Smooth muscle cell (in vitro differentiated cells): ENCODE data around the gene SLC41A3. TPM values are rescaled to one million over a fixed set of nuclear protein-coding genes. Genes with fewer than 3 reads are reported as not detected.

Source experiments
- DNase-seq: peaks from one replicate; lab custom pipeline; 2025; ENCODE audit not compliant: unreplicated experiment; lab: John Stamatoyannopoulos, UW
- H2AFZ ChIP-seq: fragments of 200-600 bp; sonication (generic); 2 replicates; pipeline ENCODE4 v1.6.0; 2016; ENCODE audit warnings: antibody characterized with exemption, low read depth, mild to moderate bottlenecking
- H3F3A ChIP-seq: fragments of 200-600 bp; sonication (generic); 2 replicates; pipeline ENCODE4 v1.6.0; 2017; ENCODE audit warnings: antibody characterized with exemption, low read depth
- H3K27ac ChIP-seq: fragments of 200-600 bp; sonication (generic); 2 replicates; pipeline ENCODE4 v1.5.1; 2016; ENCODE audit warnings: low read depth, mild to moderate bottlenecking
- H3K27me3 ChIP-seq: fragments of 200-600 bp; sonication (generic); 2 replicates; pipeline ENCODE4 v1.6.1; 2016; ENCODE audit warnings: low read depth, mild to moderate bottlenecking
- H3K36me3 ChIP-seq: fragments of 200-600 bp; sonication (generic); 2 replicates; pipeline ENCODE4 v1.5.1; 2016; ENCODE audit warnings: low read depth
- H3K4me1 ChIP-seq: fragments of 200-600 bp; sonication (generic); 2 replicates; pipeline ENCODE4 v1.5.1; 2016; ENCODE audit warnings: low read depth
- H3K4me2 ChIP-seq: fragments of 200-600 bp; sonication (generic); 2 replicates; pipeline ENCODE4 v1.6.0; 2016; ENCODE audit warnings: mild to moderate bottlenecking
- H3K4me3 ChIP-seq: fragments of 200-600 bp; sonication (generic); 2 replicates; pipeline ENCODE4 v1.5.1; 2016; ENCODE audit warnings: mild to moderate bottlenecking
- H3K79me2 ChIP-seq: fragments of 200-600 bp; sonication (generic); 2 replicates; pipeline ENCODE4 v1.6.0; 2016; ENCODE audit warnings: low read depth, mild to moderate bottlenecking
- H3K9ac ChIP-seq: fragments of 200-600 bp; sonication (generic); 2 replicates; pipeline ENCODE4 v1.6.0; 2016; ENCODE audit warnings: low read depth
- H3K9me3 ChIP-seq: fragments of 200-600 bp; sonication (generic); replicated peaks from 2 replicates; pipeline ENCODE4 v1.5.1; 2016; ENCODE audit warnings: low read depth
- H4K20me1 ChIP-seq: fragments of 200-600 bp; sonication (generic); 2 replicates; pipeline ENCODE4 v1.6.0; 2016; ENCODE audit warnings: low read depth
- CTCF ChIP-seq: fragments of 200-600 bp; sonication (generic); IDR thresholded peaks from 2 replicates; pipeline ENCODE4 v1.5.1; 2017; ENCODE audit warnings: borderline replicate concordance, mild to moderate bottlenecking, antibody characterized with exemption; ENCODE audit not compliant: insufficient read depth, poor library complexity, severe bottlenecking
- WGBS: methylation state at CpG from one replicate; pipeline ENCODE4 v1.1.7; 2016; ENCODE audit warnings: low lambda C conversion rate; 5-methylcytosine and 5-hydroxymethylcytosine counted together
- polyA plus RNA-seq: library from polyadenylated mRNA; unstranded; fragments of >200 nt; fragmentation: Nextera tagmentation; extraction: Ambion mirVana; gene quantifications from 2 replicates; pipeline ENCODE4 v1.2.1, GENCODE V29; 2016
- total RNA-seq: library from RNA; depleted of rRNA; stranded (reverse); fragments of >200 nt; gene quantifications from 2 replicates; pipeline ENCODE4 v1.2.3, GENCODE V29; 2014

The SLC41A3 gene
- total and polyA plus RNA-seq, 2 experiments from 2014 or later: 20.7 to 23.9 TPM

- Histone ChIP-seq H3K4me1 (no peaks in the 10 kb centered on the region), H3K79me2 (no peaks in the 10 kb centered on the region), H3K27ac (no peak overlapping the region), H3F3A (no peaks in the 10 kb centered on the region), H3K9ac (no peak overlapping the region), H3K27me3 (no peaks in the 10 kb centered on the region), H2AFZ (no peak overlapping the region), H3K36me3 (no peaks in the 10 kb centered on the region), H3K4me2 (no peak overlapping the region), H4K20me1 (no peaks in the 10 kb centered on the region), H3K4me3 (no peak overlapping the region), H3K9me3 (peaks cover 6% of the 10 kb centered on the region)
- no peak for TF ChIP-seq CTCF
- no peak for DNase-seq
Measured at GRCh38 chr3:126029241-126029640, 54.7 kb downstream of the SLC41A3 start.

GRCh38 chr3:126028096-126028495 is 55.8 kb downstream of the SLC41A3 start:
- no peak for TF ChIP-seq CTCF
- H3K27ac ChIP-seq: no peak overlapping the region
- H3K36me3 ChIP-seq: no peaks in the 10 kb centered on the region
- H3K9me3 ChIP-seq: peaks cover 6% of the 10 kb centered on the region
- H4K20me1 ChIP-seq: no peaks in the 10 kb centered on the region
- H3K4me1 ChIP-seq: no peaks in the 10 kb centered on the region
- H3K27me3 ChIP-seq: no peaks in the 10 kb centered on the region
- DNase-seq: no peak
- no peak overlapping the region for H3K4me3 ChIP-seq
- H3F3A ChIP-seq: no peaks in the 10 kb centered on the region
- H3K79me2 ChIP-seq: no peaks in the 10 kb centered on the region
- H3K4me2 ChIP-seq: no peak overlapping the region
- H3K9ac ChIP-seq: no peak overlapping the region
- no peak overlapping the region for H2AFZ ChIP-seq
- WGBS: 94% methylated on average over 4 of the region's 4 CpGs

GRCh38 chr3:126026761-126027160 is 57.2 kb downstream of the SLC41A3 start:
- Histone ChIP-seq H3K36me3 (no peaks in the 10 kb centered on the region), H3K27me3 (no peaks in the 10 kb centered on the region), H3K4me1 (no peaks in the 10 kb centered on the region), H3K27ac (no peak overlapping the region), H3K9me3 (peaks cover 6% of the 10 kb centered on the region), H4K20me1 (no peaks in the 10 kb centered on the region), H3K9ac (no peak overlapping the region), H3K4me2 (no peak overlapping the region), H3K4me3 (no peak overlapping the region), H3F3A (no peaks in the 10 kb centered on the region), H3K79me2 (no peaks in the 10 kb centered on the region), H2AFZ (no peak overlapping the region)
- DNase-seq: no peak
- no peak for TF ChIP-seq CTCF
- WGBS: 99% methylated on average over 6 of the region's 6 CpGs

DNA sequence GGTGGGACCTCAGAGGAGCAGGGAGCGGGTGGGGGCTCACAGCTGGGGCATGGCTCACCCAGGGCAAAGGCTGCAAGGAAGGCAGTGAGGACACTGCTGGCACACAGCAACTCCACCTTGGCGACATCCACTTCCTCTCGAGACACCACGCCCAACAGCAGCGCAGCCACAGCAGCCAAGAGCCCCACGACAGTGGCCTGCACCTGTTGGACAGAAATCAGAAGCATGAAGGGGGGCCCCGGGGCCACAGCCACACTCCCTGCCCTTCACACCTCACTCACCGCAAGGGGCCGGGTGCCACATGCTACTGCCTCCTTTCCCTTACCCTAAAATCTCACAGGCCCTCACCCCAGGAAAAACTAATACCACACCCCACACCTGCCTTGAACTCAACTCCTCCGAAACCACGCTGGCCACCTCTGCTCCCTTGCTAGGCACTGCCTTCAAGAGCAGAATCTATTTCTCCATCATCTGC is 57.6 kb downstream of the SLC41A3 start:
- WGBS: over 99% methylated on average over 11 of the region's 11 CpGs
- peaks cover 6% of the 10 kb centered on the region for H3K9me3 ChIP-seq

More for the DNA sequence above, 57.6 kb downstream of the SLC41A3 start:
- Histone ChIP-seq H3K27me3 (no peaks in the 10 kb centered on the region), H3K4me1 (no peaks in the 10 kb centered on the region), H2AFZ (no peak overlapping the region), H3K9ac (no peak overlapping the region), H3K4me3 (no peak overlapping the region), H3K79me2 (no peaks in the 10 kb centered on the region), H3K4me2 (no peak overlapping the region), H3K27ac (no peak overlapping the region), H3K36me3 (no peaks in the 10 kb centered on the region), H3F3A (no peaks in the 10 kb centered on the region), H4K20me1 (no peaks in the 10 kb centered on the region)
- no peak for DNase-seq
- no peak for TF ChIP-seq CTCF
